Muscle of back (tissue), 11 donors: ENCODE measurements around the gene ZNF335. TPM values are rescaled to one million over a fixed set of nuclear protein-coding genes. Genes with fewer than 3 reads are reported as not detected.
"Not testable (repeated sequence)": the region's sequence is repeated elsewhere in the genome, so short reads cannot be mapped to it uniquely, and the experiment has no call there.

Experiments
- DNase-seq, 3 donors: peaks; one replicate each; pipeline versions ENCODE4 v3.0.0 to v3.0.0-alpha.2; 2013
- polyA plus RNA-seq, 10 donors: library from polyadenylated mRNA; unstranded; fragments of 120-200 nt; gene quantifications; one replicate each; pipeline ENCODE4 v1.2.1, GENCODE V29; 2013; ENCODE audit not compliant: insufficient read length in 10 of 10

ZNF335 gene
- polyA plus RNA-seq, 10 donors = 7.9 to 12.0 (median 9.4) TPM

- DNase-seq = peak in 1 of 3 donors; percentile 33
Observed at GRCh38 chr20:45970646-45971424, 1.2 kb downstream of the ZNF335 start.

GRCh38 chr20:45969712-45970634, 2.0 kb downstream of the ZNF335 start:
- DNase-seq = peak in 2 of 3 donors; percentile 35 to 41

GRCh38 chr20:45968801-45969711, 2.9 kb downstream of the ZNF335 start:
- DNase-seq = no peak

GRCh38 chr20:45968081-45968671, 3.8 kb downstream of the ZNF335 start:
- DNase-seq = no peak

GRCh38 chr20:45967551-45968080, 4.4 kb downstream of the ZNF335 start:
- DNase-seq = no peak

GRCh38 chr20:45965169-45966002, 6.6 kb downstream of the ZNF335 start:
- no peak for DNase-seq

- DNase-seq = no peak
Observed at GRCh38 chr20:45964006-45964400, 8.0 kb downstream of the ZNF335 start.

GRCh38 chr20:45963059-45964005, 8.7 kb downstream of the ZNF335 start:
- peak in 1 of 3 donors; percentile 51 for DNase-seq

GRCh38 chr20:45962031-45962755, 9.8 kb downstream of the ZNF335 start:
- DNase-seq = no peak

GRCh38 chr20:45959956-45960630, 11.9 kb downstream of the ZNF335 start:
- no peak for DNase-seq

GRCh38 chr20:45959126-45959525, 12.9 kb downstream of the ZNF335 start:
- DNase-seq = no peak

GRCh38 chr20:45958593-45958992, 13.4 kb downstream of the ZNF335 start:
- no peak for DNase-seq

GRCh38 chr20:45957021-45957941, 14.7 kb downstream of the ZNF335 start:
- no peak for DNase-seq

- not testable (repeated sequence) for DNase-seq
Observed at GRCh38 chr20:45956326-45956725, 15.7 kb downstream of the ZNF335 start.

GRCh38 chr20:45953672-45954071, 18.3 kb downstream of the ZNF335 start:
- DNase-seq = no peak

- no peak for DNase-seq
Observed at GRCh38 chr20:45952861-45953260, 19.1 kb downstream of the ZNF335 start.
